Right lobe of liver (tissue), 6 donors: ENCODE data around the gene KRTDAP. TPM values are rescaled to one million over a fixed set of nuclear protein-coding genes. Genes with fewer than 3 reads are reported as not detected.
A peak's percentile ranks its signal among the peaks of the same experiment; 100 is the strongest.

Source experiments
- ATAC-seq, 4 donors: fragments of 200-7000 bp; cut with Tn5 transposase; one replicate each; pipeline ENCODE4 v1.9.1; 2020; ENCODE audit warnings: mild to moderate bottlenecking in 4 of 4, moderate library complexity in 4 of 4
- DNase-seq, 3 donors: peaks; one replicate each; pipeline ENCODE4 v3.0.0-alpha.2; 2020
- H3K27ac ChIP-seq, 3 donors: fragments of 200-600 bp; one replicate each; pipeline ENCODE4 v1.8.0; 2022
- H3K27me3 ChIP-seq, 2 donors: fragments of 200-600 bp; one replicate each; pipeline ENCODE4 v1.8.0; 2022
- H3K36me3 ChIP-seq, 4 donors: fragments of 200-600 bp; sonication (generic) in 1 of 4; one replicate each; pipeline versions ENCODE4 v1.5.1 to v1.8.0; 2017 to 2022; ENCODE audit warnings: control low read depth in 1 of 4
- H3K4me1 ChIP-seq, 4 donors: fragments of 200-600 bp; sonication (generic) in 1 of 4; one replicate each; pipeline versions ENCODE4 v1.5.1 to v1.8.0; 2017 to 2022; ENCODE audit warnings: control low read depth in 1 of 4
- H3K4me3 ChIP-seq, 3 donors: fragments of 200-600 bp; one replicate each; pipeline ENCODE4 v1.8.0; 2022
- H3K9me3 ChIP-seq, 4 donors: fragments of 200-600 bp; sonication (generic) in 1 of 4; one replicate each; pipeline versions ENCODE4 v1.5.1 to v1.8.0; 2017 to 2022; ENCODE audit warnings: control low read depth in 1 of 4
- CTCF ChIP-seq, 4 donors: fragments of 200-600 bp in 3 of 4; fragments of 450-650 bp in 1 of 4; IDR thresholded peaks; one replicate each; pipeline versions ENCODE4 v1.5.1 to v1.8.0; 2016 to 2022; ENCODE audit warnings: antibody characterized with exemption in 4 of 4, mild to moderate bottlenecking in 2 of 4
- POLR2A ChIP-seq: fragments of 450-650 bp; IDR thresholded peaks from one replicate; pipeline ENCODE4 v1.6.1; 2017; ENCODE audit warnings: antibody characterized with exemption, mild to moderate bottlenecking
- WGBS: methylation state at CpG from one replicate; pipeline ENCODE4 v1.1.6; 2018; ENCODE audit warnings: low coverage, low lambda C conversion rate; ENCODE audit not compliant: insufficient coverage; ENCODE audit errors: missing lambda C conversion rate; 5-methylcytosine and 5-hydroxymethylcytosine counted together
- intact Hi-C, 2 donors: fragments of 100-400 bp; cut with DNase I; formaldehyde crosslinking; loops; one replicate each; pipeline versions ENCODE4 v1.11.2 to v1.14.1; 2022
- total RNA-seq, 6 experiments: library from RNA; depleted of rRNA in 2 of 6; stranded (reverse); fragments of >200 nt in 2 of 6; fragmentation: NEBNext Ultra II Directional in 3 of 6; extraction: Animal tissue kit (Norgen Biotek cat#: 25700) in 3 of 6; gene quantifications; one replicate each; pipeline versions ENCODE4 v1.1.0 to v1.2.4, GENCODE V29; 2016 to 2023
- donor health status: DM: no; HTN: yes; CAD: no.
- donor health status: DM: no; HTN: no; CAD: no.
- donor health status: DM: no; HTN: no; CAD: no.
- donor health status: DM: no; HTN: yes; CAD: no.
- donor health status: DM: no; HTN: yes; CAD: no.

Gene KRTDAP
- total RNA-seq, 6 experiments from 2014 or later: not detected

GRCh38 chr19:35458192-35458591, 32.1 kb downstream of the KRTDAP start:
- WGBS: 40% methylated on average over 1 of the region's 1 CpG
- Histone ChIP-seq H3K36me3 (no peaks in the 10 kb centered on the region), H3K9me3 (peaks cover 0 to 2% (median 0%) of the 10 kb centered on the region in 4 donors), H3K27me3 (no peaks in the 10 kb centered on the region), H3K4me1 (peaks cover 0 to 40% (median 10%) of the 10 kb centered on the region in 4 donors), H3K27ac (no peak overlapping the region), H3K4me3 (no peak overlapping the region)
- no peak for DNase-seq
- ATAC-seq: no peak
- TF ChIP-seq CTCF (IDR thresholded peaks at IDR 0.05) (no peak), POLR2A (no peak)
- intact Hi-C loops: no loop called here

- intact Hi-C loops: no loop called here
- H3K9me3 ChIP-seq: no peaks in the 10 kb centered on the region
Measured at GRCh38 chr19:35457173-35457572, 33.1 kb downstream of the KRTDAP start.

GRCh38 chr19:35455616-35456201, 34.6 kb downstream of the KRTDAP start:
- H3K4me3 ChIP-seq: no peak overlapping the region
- DNase-seq: no peak
- no peak for TF ChIP-seq CTCF (IDR thresholded peaks at IDR 0.05)
- no peak for TF ChIP-seq POLR2A
- no peak for ATAC-seq
- 33% methylated on average over 1 of the region's 3 CpGs for WGBS
- no peaks in the 10 kb centered on the region for H3K36me3 ChIP-seq
- H3K27me3 ChIP-seq: no peaks in the 10 kb centered on the region
- no peaks in the 10 kb centered on the region for H3K9me3 ChIP-seq
- intact Hi-C loops: no loop called here
- H3K4me1 ChIP-seq: peaks cover 0 to 40% (median 10%) of the 10 kb centered on the region in 4 donors
- H3K27ac ChIP-seq: no peak overlapping the region

More at GRCh38 chr19:35457173-35457572, 33.1 kb downstream of the KRTDAP start:
- DNase-seq (no peak), ATAC-seq (no peak)
- TF ChIP-seq CTCF (IDR thresholded peaks at IDR 0.05) (no peak), POLR2A (no peak)
- Histone ChIP-seq H3K4me1 (peaks cover 0 to 40% (median 10%) of the 10 kb centered on the region in 4 donors), H3K27me3 (no peaks in the 10 kb centered on the region), H3K27ac (no peak overlapping the region), H3K4me3 (no peak overlapping the region), H3K36me3 (no peaks in the 10 kb centered on the region)
- WGBS: 100% methylated on average over 2 of the region's 5 CpGs

GRCh38 chr19:35454663-35455062, 35.6 kb downstream of the KRTDAP start:
- Histone ChIP-seq H3K4me3 (no peak overlapping the region), H3K4me1 (peaks cover 0 to 31% (median 6%) of the 10 kb centered on the region in 4 donors), H3K36me3 (no peaks in the 10 kb centered on the region), H3K9me3 (no peaks in the 10 kb centered on the region), H3K27me3 (no peaks in the 10 kb centered on the region), H3K27ac (no peak overlapping the region)
- ATAC-seq: peak in 1 of 4 donors; percentile 60
- DNase-seq: no peak
- 63% methylated on average over 2 of the region's 2 CpGs for WGBS
- TF ChIP-seq CTCF (IDR thresholded peaks at IDR 0.05) (no peak), POLR2A (no peak)
- intact Hi-C loops: no loop called here
